HG03097 (cell line): ENCODE results near the gene PDZRN3.
"Not testable (repeated sequence)": the region's sequence is repeated elsewhere in the genome, so short reads cannot be mapped to it uniquely, and the experiment has no call there.

Source experiments
- ATAC-seq: cut with Tn5 transposase; IDR thresholded peaks from one replicate; pipeline ENCODE4 v1.9.1; 2021; ENCODE audit not compliant: unreplicated experiment, low FRiP score

The PDZRN3 gene

DNA sequence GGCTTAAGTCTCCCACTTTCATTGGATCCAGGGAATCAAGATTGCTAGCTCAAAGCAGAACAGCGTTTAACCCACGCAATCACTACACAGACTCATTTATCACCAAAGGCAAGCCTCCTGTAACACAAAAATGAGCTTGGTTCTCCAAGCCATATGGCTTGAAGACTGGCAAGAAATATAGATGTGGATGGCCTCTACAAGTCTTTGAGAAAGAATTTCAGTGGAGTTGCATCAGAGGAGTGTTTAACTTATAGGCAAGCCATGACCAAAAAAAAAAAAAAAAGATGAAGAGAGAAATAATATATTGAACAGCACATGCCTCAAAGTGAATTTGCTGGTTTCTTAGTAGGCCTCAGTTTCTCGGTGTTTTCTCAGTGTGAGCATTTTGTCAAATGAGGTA is 27.3 kb downstream of the PDZRN3 start:
- no peak for ATAC-seq

DNA sequence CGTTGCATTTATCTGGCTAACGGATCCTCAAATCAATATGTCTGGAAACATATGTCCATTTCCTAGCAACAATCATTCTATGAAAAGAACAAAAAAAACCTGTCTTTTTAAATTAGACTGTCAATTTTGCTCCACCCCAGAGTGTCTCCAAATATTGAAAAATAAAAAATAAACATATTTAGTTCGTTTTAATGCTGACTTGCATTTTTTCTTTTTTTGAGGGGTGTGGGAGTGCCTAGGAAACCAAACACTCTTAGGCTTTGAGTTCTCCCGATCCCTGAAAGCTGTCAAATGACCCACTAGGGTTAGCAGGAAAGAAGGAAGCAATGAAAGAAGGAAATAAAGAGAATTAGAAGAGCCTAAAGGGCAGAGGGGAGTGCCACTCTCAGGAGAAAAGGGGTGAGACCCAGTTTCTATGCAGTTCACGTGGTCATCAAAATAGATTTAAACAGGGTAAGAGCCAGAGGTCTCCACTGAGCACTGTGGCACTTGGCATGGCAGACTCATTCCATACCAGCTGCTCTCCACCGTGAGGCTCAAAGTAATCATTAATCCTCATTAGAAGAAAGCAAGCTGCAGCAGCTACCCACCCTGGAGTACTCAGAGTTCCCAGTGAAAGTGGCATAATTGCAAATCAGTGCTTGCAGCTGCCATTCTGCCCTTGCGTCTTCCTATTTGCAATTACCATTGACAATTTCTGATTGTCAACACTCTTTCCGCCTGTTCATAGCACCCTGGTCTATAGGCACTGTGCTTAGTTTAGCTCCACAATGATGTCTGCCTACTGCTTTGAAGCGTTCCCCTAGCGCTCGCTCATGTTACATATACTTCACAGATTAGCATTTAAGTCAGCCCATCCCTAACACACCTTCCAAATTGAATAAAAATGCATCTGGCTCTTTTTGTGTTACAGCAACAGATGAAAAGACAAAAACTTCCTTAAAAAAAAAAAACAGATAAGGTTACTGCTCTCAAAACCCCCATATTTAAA is 32.3 kb downstream of the PDZRN3 start:
- ATAC-seq = no peak

DNA sequence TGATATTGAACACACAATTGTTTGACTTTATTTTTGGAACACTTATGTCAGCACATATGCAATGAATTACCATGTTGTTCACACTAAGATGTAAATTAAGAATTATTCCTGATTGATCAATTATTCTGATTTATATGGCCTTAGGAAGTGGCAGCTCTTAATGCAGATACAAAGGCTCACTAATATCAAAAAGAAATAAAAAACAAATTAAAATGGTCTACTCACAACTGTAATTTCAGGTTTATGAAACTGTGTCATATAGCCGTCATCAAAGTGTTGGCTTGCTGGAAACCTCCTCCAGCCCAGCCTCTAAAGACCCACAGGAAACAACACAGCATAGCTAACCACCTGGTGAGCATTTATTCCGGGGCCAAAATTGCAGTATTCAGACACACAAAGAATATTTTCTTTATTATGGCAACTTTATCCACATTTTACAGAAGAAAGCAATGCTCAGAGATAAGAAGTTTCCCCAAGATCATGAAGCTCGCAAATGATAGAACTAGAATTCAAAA is 33.4 kb downstream of the PDZRN3 start:
- ATAC-seq = no peak

DNA sequence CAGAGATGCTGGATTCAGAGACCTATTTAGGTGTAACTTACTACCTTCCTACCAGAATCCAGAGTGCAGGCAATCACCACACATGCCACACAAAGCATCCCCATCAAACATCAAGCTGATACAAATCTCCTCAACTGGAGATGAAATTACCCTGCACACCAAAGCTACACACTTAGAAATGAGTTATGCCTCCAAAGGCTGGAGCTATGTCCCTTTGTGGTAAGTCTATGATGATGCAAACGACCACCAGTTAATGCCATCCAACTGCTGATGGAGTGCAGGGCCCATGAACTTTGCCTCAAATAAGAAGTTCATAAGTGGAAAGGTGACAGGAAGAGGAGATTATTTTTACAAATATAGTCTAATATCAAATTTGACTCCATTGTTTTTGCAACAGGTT is 38.1 kb downstream of the PDZRN3 start:
- no peak for ATAC-seq

DNA sequence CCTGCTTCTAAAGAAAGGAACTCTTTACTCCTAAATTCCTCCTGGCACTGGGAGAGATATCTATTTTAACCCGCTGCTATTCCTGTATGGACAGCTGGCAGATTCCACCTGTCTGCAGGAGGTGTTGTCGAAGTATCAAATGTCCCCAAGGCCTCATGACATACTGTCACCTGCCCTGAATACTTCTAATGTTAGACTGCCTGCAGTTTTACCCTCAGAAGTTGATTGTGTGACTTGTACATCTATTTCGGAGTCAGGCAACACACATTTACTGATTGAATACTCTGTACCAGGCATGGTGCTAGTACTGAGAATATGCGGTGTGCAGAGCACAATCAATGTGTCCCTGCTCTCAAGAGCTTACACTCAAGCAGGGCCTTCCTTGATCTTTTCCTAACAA is 38.6 kb downstream of the PDZRN3 start:
- ATAC-seq = no peak

DNA sequence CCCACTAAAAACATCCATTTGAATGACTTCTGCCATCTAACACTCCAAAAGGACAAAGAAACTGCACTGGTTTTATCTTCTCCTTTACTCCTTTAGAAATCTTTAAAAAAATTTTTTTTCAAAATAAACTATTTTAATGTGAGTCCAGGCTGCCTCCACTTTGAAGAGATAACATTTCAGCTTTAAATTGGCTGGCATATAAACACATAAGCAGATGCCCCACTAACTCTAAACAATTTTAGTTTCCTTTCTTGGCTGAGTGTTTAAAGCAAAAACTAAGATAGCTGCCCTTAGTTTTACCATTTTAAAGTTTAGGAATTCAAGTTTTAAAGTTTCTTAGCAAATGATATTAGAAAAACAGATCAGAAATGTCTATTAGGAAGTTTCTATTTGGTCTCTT is 39.9 kb downstream of the PDZRN3 start:
- no peak for ATAC-seq

DNA sequence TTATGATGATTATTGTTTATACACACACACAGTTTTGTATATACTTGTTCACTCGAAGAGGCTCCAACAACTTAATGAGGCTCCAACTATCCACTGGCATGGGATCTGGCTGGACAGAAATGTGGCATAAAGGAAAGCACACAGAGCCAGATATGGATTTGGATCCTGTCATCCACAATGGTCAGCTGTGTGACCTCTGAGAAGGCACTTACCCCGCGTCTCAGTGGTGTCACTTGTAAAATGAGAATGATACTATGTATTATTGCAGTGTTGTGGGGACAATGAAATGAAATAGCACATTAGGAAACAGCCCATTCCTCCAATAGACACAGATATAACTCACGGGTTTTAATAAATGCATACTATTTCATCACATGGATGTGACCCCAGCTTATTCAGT is 42.2 kb downstream of the PDZRN3 start:
- ATAC-seq = no peak

DNA sequence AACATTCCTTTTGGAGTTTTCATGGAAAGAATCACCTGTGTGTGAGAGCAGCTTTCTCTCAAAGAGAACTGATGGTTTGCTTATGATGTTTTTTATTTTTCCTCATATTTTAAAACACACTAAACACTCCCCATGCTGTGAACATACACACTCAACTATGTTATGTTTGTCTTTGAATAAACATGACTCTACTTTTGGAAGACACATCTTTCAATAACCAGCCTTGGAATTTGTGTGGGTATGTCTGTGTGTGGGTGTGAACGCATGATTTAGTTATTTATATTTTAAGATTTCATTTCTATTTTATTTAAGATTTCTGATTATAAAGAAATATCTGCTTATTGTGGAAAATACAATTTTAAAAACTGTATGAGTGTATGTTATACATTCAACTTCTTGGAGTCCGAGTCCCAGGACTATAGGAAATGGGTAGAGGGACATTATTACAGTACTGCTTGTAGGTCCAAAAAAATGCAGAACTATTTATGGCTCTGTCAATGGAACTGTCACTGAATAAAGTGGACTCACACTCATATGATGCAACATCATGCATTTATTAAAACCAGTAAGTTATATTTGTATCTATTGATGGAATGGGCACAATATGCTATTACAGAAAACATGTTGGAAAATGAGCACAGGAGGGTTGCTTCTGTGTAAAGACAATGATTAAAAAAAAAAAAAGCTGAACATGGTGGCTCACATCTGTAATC is 43.5 kb downstream of the PDZRN3 start:
- ATAC-seq = no peak

DNA sequence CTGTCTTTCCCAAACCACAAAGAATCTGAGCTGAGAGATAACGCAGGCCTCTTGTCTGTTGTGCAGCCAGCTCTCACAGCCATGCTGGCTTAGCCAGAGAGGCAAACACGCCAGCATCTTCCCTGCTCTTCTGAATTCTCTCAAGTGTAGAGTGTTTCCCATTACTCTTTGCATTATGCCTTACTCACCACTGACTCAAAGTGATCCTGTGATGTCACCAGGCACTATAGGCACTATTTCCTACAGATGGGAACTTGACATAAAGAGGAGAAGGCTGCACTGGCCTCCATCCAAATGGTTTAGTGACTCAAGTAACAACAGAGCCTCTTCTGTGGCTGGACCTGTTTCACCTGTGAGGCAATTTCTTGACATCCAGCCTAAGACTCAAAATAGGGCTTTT is 44.4 kb downstream of the PDZRN3 start:
- ATAC-seq = no peak

DNA sequence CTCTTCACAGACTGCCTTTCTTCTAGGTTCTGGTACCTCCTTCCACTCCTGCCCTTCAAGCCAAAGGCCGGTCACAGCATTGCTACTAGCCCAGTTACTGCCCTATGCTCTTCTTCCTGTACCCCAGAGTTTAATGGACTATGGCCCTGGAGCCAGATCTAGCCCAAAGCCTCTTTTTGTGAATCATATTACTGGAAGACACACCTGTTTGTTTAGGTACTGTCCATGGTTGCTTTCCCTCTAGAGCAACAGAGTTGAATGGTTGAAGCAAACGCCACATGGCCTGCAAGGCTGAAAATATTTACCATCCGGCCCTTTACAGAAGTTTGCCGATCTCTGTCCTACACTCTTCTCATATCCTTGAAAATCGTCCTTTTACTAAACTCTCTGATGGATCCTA is 47.0 kb downstream of the PDZRN3 start:
- ATAC-seq = no peak

DNA sequence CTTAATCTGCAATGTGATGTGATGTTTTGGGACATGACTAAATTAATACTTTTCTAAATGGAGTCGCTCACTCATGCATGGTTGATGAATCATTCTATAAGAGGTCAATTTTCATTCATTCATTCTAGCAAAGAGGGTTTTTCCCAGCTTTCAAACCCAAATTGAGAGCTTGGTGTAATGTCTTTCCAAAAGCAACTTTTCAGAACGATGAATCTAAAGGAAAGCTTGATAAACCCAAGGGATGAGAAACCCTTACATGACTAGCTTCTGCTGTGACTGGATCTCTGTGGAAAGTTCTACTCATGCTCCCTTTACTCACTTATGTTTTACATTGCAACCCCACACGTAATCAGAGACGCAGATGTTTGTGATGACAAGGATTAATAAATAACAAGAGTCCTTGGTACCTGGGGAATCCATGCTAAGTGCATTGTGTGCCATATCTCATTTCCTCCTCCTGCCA is 47.7 kb downstream of the PDZRN3 start:
- ATAC-seq = no peak

DNA sequence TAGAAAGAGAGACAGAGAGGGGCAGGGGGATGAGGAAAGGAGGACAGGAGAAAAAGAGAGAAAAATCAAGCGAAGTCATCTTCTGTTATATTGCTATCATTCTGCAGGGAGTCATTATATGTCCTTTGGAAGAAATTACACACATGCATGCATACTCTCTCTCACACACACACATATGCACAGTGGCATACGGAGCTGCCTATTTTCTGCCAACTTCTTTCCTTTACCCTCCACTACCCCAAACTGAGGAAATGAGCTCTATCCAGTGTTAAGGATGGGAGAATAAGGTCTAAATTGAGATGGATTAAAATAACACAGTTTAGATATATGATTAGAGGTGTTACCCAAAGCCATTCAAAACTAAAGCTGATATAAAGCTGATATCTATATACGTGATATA is 48.8 kb downstream of the PDZRN3 start:
- ATAC-seq = no peak

DNA sequence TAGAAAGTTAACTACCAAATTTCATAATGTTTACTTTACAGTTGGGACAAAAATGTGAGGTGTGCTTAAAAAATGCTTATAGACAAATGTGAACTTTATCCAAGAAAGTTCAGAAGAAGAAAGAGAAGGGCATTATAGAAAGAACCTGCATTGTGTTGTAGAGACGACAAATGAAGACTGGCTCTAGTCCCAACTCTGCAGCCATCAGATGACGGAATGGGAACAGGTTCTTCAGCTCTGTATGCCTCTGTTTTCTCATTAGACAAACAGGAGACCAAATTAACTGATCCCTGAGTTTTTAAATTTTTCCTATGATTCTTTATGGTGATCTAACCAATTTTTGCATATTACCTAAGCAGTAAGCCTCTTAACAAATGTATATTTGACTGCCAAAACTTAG is 49.2 kb downstream of the PDZRN3 start:
- ATAC-seq = no peak

DNA sequence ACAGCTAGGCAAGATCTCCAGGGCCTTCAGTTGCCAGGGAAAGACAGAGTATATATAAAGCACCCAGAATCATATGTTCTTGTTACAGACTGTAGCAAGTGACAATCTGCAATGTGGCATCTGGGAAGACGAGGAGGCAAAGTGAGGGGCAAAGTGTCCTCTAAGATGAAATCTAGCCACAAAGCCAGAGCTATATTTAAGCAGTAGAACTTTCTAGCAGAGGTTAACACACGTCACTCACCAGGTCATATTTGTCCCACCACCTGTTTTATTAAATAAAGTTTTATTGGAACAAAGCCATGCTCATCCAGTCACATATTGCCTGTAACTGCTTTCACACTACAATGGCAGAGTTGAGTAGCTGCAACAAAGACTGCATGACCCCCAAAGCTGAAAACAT is 51.5 kb downstream of the PDZRN3 start:
- no peak for ATAC-seq

DNA sequence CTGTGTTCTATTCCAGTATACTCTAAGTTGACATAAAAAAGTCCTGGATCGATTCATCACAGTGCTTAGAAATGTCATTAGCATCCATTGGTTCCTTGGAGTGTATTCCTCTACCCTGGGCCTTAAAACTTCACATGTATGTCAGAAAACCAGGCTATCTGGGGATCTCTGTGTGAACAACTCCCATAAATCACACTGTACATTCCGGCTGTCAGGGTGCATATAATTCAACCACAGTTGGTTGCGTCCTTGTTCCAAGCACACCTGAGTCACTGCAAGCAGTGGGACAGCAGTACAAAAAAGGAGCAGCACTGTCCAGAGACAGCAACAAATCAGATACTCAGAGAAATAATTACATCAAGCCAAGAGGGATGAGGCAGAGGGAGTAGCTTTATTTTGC is 52.4 kb downstream of the PDZRN3 start:
- ATAC-seq = no peak

DNA sequence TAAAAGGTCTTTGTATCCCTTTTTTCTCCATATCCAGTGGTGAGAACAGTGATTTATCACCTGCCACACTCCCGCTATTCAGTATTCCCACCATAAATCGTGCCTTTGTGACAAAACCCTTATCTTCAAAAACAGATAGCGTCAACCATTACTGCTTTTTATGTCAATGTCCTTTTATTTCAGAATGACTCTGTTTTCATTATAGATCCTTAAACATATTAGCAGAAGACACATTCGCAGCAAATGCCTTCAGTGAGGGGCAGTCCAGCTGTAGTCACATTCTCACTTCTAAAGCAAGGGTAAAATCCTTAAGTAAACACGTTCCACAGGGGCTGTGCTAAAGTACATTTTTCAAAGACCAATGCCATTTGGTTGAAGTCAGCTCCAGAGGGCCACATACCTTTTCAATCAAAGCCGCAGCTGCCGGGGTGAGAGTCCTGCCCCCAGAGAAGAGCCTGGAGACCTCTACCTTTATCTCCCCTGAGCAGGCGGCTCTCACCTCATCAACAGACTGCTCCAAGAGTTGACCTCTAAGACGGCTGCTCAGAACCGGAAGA is 53.4 kb downstream of the PDZRN3 start:
- no peak for ATAC-seq

DNA sequence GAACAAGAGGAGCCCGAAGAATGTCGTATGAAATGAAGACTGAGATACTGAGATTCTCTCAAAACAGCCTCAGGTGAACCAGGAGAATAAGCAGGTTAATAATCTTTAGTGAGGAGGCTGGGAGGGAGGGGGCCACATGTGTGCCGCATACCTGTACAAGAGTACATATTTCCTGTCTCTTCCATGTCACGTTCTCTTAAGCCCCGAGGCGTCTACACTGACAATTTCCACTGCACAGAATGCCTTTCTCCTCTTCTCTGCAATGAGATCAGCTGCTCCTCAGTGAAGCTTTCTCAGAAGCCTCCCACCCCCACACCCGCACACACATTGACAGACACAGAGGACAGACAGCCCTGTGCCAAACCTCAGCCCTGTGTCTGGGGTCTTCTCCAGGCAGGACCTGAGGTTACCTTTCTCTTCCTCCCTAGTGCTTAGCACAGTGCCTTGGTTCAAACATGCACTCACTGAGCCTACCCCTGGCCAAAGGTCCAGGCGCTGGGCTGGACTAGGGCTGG is 55.4 kb downstream of the PDZRN3 start:
- ATAC-seq = no peak

DNA sequence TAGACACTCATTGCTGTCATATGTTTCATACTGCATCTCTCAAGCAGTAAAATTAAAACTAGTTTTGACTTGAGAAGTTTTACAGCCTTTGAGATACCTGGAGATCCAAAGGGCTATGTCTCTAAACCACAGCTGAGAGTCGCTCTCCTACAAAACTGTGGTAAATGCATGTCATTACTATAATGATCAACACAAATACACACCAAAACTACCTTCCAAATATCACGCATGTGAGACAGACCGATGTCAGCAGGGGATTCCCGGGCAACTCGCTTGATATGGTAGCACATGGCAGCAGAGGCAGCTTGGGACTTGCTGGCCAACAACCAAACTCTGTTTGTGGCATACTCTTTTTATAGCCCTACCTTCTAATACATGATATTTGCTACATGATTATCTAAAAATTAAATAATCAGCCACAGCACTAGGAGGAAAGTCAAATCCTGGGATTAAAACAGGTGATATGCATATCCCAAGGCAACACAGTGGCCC is 56.3 kb downstream of the PDZRN3 start:
- no peak for ATAC-seq

DNA sequence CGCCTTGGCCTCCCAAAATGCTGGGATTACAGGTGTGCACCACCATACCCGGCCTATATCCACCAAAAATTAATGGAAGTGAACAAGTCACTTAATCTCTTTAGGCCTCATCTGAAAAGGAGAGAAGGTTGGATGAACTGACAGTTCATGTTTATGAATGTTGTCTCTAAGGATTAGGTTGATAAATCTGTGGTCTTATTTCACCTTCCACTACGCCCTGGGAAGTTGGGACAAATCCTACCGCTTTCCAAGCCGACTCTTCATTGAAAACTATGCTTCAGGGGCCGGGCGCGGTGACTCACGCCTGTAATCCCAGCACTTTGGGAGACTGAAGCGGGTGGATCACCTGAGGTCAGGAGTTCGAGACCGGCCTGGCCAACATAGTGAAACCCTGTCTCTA is 59.4 kb downstream of the PDZRN3 start:
- not testable (repeated sequence) for ATAC-seq

DNA sequence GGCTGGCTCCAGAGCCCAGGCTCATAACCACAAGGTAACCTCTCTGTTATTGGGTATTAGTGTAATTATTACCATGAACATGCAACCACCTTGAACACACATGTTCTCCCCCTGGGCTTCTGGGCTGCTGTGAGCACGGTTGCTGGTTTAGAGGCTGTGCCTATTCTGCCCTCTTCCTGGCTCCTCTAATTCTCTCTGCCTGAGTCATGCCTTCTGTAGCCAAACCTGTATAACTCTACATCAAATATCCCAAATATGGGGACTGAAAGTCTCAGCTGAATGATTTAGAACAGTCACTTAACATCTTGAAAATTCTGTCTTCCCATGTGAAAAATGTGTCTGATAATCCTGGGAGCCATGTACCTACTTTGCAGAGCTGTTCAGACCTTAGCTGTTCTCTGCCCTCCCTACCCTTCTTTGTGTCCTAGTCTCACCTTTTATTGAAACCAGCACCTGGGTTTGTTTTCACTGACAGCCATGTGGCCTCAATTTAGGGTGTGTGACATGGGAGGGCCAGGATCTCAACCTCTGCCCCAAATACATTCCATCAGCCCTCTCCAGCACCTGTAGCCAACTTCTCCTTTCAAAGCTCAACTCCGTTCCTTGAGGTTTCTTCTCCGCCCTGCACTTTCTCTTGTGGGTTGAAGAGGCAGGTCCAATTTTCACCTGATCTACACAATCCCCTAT is 60.7 kb downstream of the PDZRN3 start:
- ATAC-seq = no peak
